H9 (cell line): ENCODE data around the gene FARS2. TPM values are rescaled to one million over a fixed set of nuclear protein-coding genes. Genes with fewer than 3 reads are reported as not detected.
A peak's percentile ranks its signal among the peaks of the same experiment; 100 is the strongest.

ENCODE experiments used
- DNase-seq: peaks from one replicate; pipeline ENCODE4 v3.0.0-alpha.2; 2017
- H2AFZ ChIP-seq: one replicate; pipeline ENCODE4 v1.6.1; 2013; ENCODE audit warnings: mild to moderate bottlenecking, low read length, control low read depth, moderate library complexity
- H2AK5ac ChIP-seq: 2 replicates; pipeline ENCODE4 v1.6.1; 2013; ENCODE audit warnings: low read length, control low read depth, mixed read lengths; ENCODE audit not compliant: insufficient read length
- H2BK120ac ChIP-seq: one replicate; pipeline ENCODE4 v1.6.1; 2013; ENCODE audit warnings: low read depth, mild to moderate bottlenecking, low read length, control low read depth, inconsistent platforms; ENCODE audit not compliant: poor library complexity, severe bottlenecking
- H2BK12ac ChIP-seq: 2 replicates; pipeline ENCODE4 v1.6.1; 2013; ENCODE audit warnings: low read length, control low read depth, mixed read lengths, low read depth; ENCODE audit not compliant: insufficient read length
- H2BK15ac ChIP-seq: 2 replicates; pipeline ENCODE4 v1.6.1; 2013; ENCODE audit warnings: low read depth, low read length, control low read depth
- H2BK20ac ChIP-seq: one replicate; pipeline ENCODE4 v1.6.1; 2013; ENCODE audit warnings: low read depth, mild to moderate bottlenecking, low read length, control low read depth, inconsistent platforms; ENCODE audit not compliant: poor library complexity, severe bottlenecking
- H2BK5ac ChIP-seq: 2 replicates; pipeline ENCODE4 v1.6.1; 2013; ENCODE audit warnings: low read length, control low read depth, mixed read lengths; ENCODE audit not compliant: insufficient read length
- H3K14ac ChIP-seq: 2 replicates; pipeline ENCODE4 v1.6.1; 2013; ENCODE audit warnings: low read length, control low read depth; ENCODE audit not compliant: insufficient read depth
- H3K18ac ChIP-seq: 2 replicates; pipeline ENCODE4 v1.6.1; 2013; ENCODE audit warnings: low read depth, mild to moderate bottlenecking, mixed read lengths, low read length, control low read depth; ENCODE audit not compliant: insufficient read length
- H3K23ac ChIP-seq: 2 replicates; pipeline ENCODE4 v1.6.1; 2013; ENCODE audit warnings: low read length, control low read depth, mixed read lengths, low read depth; ENCODE audit not compliant: insufficient read length
- H3K23me2 ChIP-seq: 2 replicates; pipeline ENCODE4 v1.6.1; 2013; ENCODE audit warnings: low read depth, mild to moderate bottlenecking, mixed read lengths, low read length, control low read depth; ENCODE audit not compliant: insufficient read length, poor library complexity, severe bottlenecking
- H3K27ac ChIP-seq: 2 replicates; pipeline ENCODE4 v1.5.1; 2013; ENCODE audit warnings: low read length, control low read depth, mixed read lengths, low read depth; ENCODE audit not compliant: insufficient read length
- H3K27me3 ChIP-seq: 2 replicates; pipeline ENCODE4 v1.6.1; 2013; ENCODE audit warnings: low read length, control low read depth, inconsistent platforms; ENCODE audit not compliant: insufficient read depth
- H3K4ac ChIP-seq: 2 replicates; pipeline ENCODE4 v1.6.1; 2013; ENCODE audit warnings: low read depth, mild to moderate bottlenecking, control low read depth, inconsistent platforms, low read length, moderate library complexity
- H3K4me1 ChIP-seq: 2 replicates; pipeline ENCODE4 v1.6.1; 2013; ENCODE audit warnings: low read length, control low read depth, inconsistent platforms; ENCODE audit not compliant: insufficient read depth
- H3K4me2 ChIP-seq: 2 replicates; pipeline ENCODE4 v1.6.1; 2013; ENCODE audit warnings: low read length, control low read depth, mixed read lengths; ENCODE audit not compliant: insufficient read length, insufficient read depth
- H3K56ac ChIP-seq: 2 replicates; pipeline ENCODE4 v1.6.1; 2013; ENCODE audit warnings: low read depth, mild to moderate bottlenecking, mixed read lengths, low read length, control low read depth; ENCODE audit not compliant: insufficient read length
- H3K79me1 ChIP-seq: 2 replicates; pipeline ENCODE4 v1.6.1; 2013; ENCODE audit warnings: low read depth, mild to moderate bottlenecking, moderate library complexity, low read length, control low read depth, inconsistent platforms; ENCODE audit not compliant: insufficient read depth, poor library complexity, severe bottlenecking
- H3K79me2 ChIP-seq: 2 replicates; pipeline ENCODE4 v1.6.1; 2013; ENCODE audit warnings: low read length, control low read depth, inconsistent platforms; ENCODE audit not compliant: insufficient read depth
- H3K9ac ChIP-seq: 2 replicates; pipeline ENCODE4 v1.6.1; 2013; ENCODE audit warnings: low read length, control low read depth, mixed read lengths; ENCODE audit not compliant: insufficient read length; ENCODE audit errors: extremely low read depth
- H3K9me3 ChIP-seq: one replicate; pipeline ENCODE4 v1.6.1; 2013; ENCODE audit warnings: low read depth, low read length, inconsistent platforms; ENCODE audit not compliant: control insufficient read depth
- H3T11ph ChIP-seq: one replicate; pipeline ENCODE4 v1.6.1; 2013; ENCODE audit warnings: mild to moderate bottlenecking, low read length, control low read depth, inconsistent platforms
- H4K20me1 ChIP-seq: one replicate; pipeline ENCODE4 v1.6.1; 2013; ENCODE audit not compliant: control insufficient read depth, insufficient read length, insufficient read depth
- H4K5ac ChIP-seq: 2 replicates; pipeline ENCODE4 v1.6.1; 2013; ENCODE audit warnings: low read depth, mild to moderate bottlenecking, mixed read lengths, low read length, control low read depth; ENCODE audit not compliant: insufficient read length
- H4K8ac ChIP-seq: replicated peaks from 2 replicates; pipeline ENCODE4 v1.6.1; 2013; ENCODE audit warnings: low read length, control low read depth, mixed read lengths, low read depth; ENCODE audit not compliant: insufficient read length
- H4K91ac ChIP-seq: 2 replicates; pipeline ENCODE4 v1.6.1; 2013; ENCODE audit warnings: low read depth, mild to moderate bottlenecking, moderate library complexity, mixed read lengths, low read length, control low read depth; ENCODE audit not compliant: insufficient read length
- H3K27ac Mint-ChIP-seq, 3 experiments: 2 replicates in 2 of 3; 3 replicates in 1 of 3; pipeline ENCODE4 v1.8.0; 2020 to 2021; ENCODE audit warnings: mixed read lengths in 3 of 3, mild to moderate bottlenecking in 1 of 3, moderate library complexity in 1 of 3
- H3K27me3 Mint-ChIP-seq: 2 replicates; pipeline ENCODE4 v1.8.0; 2021; ENCODE audit warnings: low read depth, mild to moderate bottlenecking, moderate library complexity, mixed read lengths
- H3K36me3 Mint-ChIP-seq, 3 experiments: 2 replicates in 2 of 3; 3 replicates in 1 of 3; pipeline ENCODE4 v1.8.0; 2020 to 2021; ENCODE audit warnings: low read depth in 3 of 3, mixed read lengths in 3 of 3; ENCODE audit not compliant: insufficient read depth in 1 of 3
- H3K4me1 Mint-ChIP-seq, 2 experiments: 2 replicates each; pipeline ENCODE4 v1.8.0; 2020; ENCODE audit warnings: mixed read lengths in 2 of 2
- H3K4me3 Mint-ChIP-seq, 2 experiments: 2 replicates in 1 of 2; 3 replicates in 1 of 2; pipeline ENCODE4 v1.8.0; 2020 to 2021; ENCODE audit warnings: mild to moderate bottlenecking in 2 of 2, mixed read lengths in 2 of 2, moderate library complexity in 1 of 2
- H3K9me3 Mint-ChIP-seq, 2 experiments: 2 replicates in 1 of 2; 3 replicates in 1 of 2; pipeline ENCODE4 v1.8.0; 2020; ENCODE audit warnings: mild to moderate bottlenecking in 2 of 2, mixed read lengths in 2 of 2, moderate library complexity in 1 of 2
- WGBS: extraction: QIAGEN DNeasy Blood & Tissue Kit; methylation state at CpG from one replicate; pipeline ENCODE4 v1.1.7; 2013; ENCODE audit warnings: missing lambda C conversion rate, low lambda C conversion rate, mixed read lengths; ENCODE audit not compliant: insufficient read length; ENCODE audit errors: extremely low coverage; 5-methylcytosine and 5-hydroxymethylcytosine counted together
- total RNA-seq: library from RNA; stranded (reverse); gene quantifications from 2 replicates; pipeline ENCODE4 v1.2.1, GENCODE V29; 2021
- TF ChIP-seq, protein P1 (sequence below): fragments of 200-600 bp; sonication (generic); conservative IDR thresholded peaks from 3 replicates; pipeline ENCODE4 v1.8.0; 2021; ENCODE audit warnings: antibody characterized with exemption, mild to moderate bottlenecking

The FARS2 gene
- total RNA-seq, 1 experiment from 2014 or later = 8.5 TPM

DNA sequence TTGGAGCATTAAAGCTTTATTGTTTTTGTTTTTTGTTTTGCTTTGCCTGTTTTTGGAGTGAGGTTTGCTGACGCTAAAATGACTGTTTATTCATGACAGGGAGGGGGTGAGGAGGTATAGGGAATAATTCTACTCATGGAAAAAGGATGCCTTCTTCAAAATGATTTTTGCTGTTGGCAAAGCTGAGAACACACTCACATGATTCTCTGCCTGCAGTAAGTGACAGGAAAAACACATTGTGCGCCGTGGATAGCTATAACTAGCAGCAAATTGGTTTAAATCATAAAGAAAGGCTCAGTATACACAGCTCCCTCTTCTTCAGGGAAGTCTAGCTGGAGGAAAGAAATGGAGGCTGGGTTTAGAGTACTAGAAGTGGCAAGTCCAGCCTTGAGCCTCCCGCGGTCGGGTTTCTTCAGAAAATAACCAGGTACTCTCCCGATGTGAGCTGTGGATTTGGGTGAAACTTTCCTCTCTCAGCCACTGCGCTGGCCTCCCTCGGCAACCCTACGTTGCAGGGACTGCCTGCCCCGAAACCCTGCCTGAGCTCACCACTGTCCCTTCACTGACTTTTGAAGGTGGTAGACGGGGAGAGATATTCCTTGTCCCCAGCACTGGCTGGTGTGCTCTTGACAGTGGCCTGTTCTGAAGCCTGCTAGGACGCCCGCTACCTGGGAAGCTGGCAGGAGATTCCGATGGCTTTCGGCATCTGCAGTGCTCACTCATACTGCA is 467.2 kb downstream of the FARS2 start:
- Histone ChIP-seq H3K79me1 (no peaks in the 10 kb centered on the region), H4K20me1 (no peaks in the 10 kb centered on the region), H3T11ph (no peak overlapping the region), H4K8ac (no peak overlapping the region), H3K27ac (no peak overlapping the region), H3K18ac (no peak overlapping the region), H4K91ac (no peak overlapping the region), H3K4me2 (no peak overlapping the region), H2BK20ac (no peak overlapping the region), H3K79me2 (no peaks in the 10 kb centered on the region), H3K4ac (no peak overlapping the region), H3K9me3 (no peaks in the 10 kb centered on the region), H3K56ac (no peak overlapping the region), H3K4me1 (no peaks in the 10 kb centered on the region; the same call in 1 of the 2 replicates), H3K14ac (no peak overlapping the region), H2BK15ac (no peak overlapping the region), H2BK5ac (no peak overlapping the region), H2AFZ (no peak overlapping the region), H3K23ac (no peak overlapping the region), H3K23me2 (no peaks in the 10 kb centered on the region), H3K9ac (no peak overlapping the region), H2AK5ac (no peak overlapping the region), H3K27me3 (no peaks in the 10 kb centered on the region), H2BK12ac (no peak overlapping the region), H2BK120ac (no peak overlapping the region), H4K5ac (no peak overlapping the region)
- Mint-ChIP-seq H3K4me3 (no peak overlapping the region), H3K27ac (peak overlapping the region in 1 of 3 experiments; percentile 33; a peak in 2 of 7 replicates), H3K36me3 (no peaks in the 10 kb centered on the region), H3K27me3 (peaks cover 2% of the 10 kb centered on the region), H3K9me3 (no peaks in the 10 kb centered on the region), H3K4me1 (peaks cover 22 to 26% of the 10 kb centered on the region in 2 experiments)
- no CpG with 5 or more reads among the region's 16 CpGs for WGBS
- DNase-seq = no peak
- TF ChIP-seq, protein P1, sequence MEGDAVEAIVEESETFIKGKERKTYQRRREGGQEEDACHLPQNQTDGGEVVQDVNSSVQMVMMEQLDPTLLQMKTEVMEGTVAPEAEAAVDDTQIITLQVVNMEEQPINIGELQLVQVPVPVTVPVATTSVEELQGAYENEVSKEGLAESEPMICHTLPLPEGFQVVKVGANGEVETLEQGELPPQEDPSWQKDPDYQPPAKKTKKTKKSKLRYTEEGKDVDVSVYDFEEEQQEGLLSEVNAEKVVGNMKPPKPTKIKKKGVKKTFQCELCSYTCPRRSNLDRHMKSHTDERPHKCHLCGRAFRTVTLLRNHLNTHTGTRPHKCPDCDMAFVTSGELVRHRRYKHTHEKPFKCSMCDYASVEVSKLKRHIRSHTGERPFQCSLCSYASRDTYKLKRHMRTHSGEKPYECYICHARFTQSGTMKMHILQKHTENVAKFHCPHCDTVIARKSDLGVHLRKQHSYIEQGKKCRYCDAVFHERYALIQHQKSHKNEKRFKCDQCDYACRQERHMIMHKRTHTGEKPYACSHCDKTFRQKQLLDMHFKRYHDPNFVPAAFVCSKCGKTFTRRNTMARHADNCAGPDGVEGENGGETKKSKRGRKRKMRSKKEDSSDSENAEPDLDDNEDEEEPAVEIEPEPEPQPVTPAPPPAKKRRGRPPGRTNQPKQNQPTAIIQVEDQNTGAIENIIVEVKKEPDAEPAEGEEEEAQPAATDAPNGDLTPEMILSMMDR = no peak
